ENCODE measurements around the gene LYZ. TPM values are rescaled to one million over a fixed set of nuclear protein-coding genes. Genes with fewer than 3 reads are reported as not detected.

Gene LYZ
- total RNA-seq, 1 experiment from 2014 or later, result 1.3 TPM

DNA sequence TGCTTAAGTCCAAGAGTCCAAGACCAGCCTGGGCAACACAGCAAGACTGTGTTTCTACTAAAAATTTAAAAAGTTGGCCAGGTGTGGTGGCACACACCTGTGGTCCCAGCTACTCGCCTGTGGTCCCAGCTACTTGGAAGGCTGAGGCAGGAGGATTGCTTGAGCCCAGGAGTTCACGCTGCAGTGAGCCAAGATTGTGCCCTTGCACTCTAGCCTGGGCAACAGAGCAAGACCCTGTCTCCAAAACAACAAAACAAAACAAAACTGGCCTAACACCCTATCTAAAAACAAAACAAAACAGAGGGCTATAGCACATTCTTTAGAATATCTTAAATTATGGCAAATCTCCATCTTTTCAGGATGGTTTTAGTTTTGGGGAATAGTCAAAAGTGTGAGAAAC lies 3.1 kb upstream of the LYZ start (continued):
- TF ChIP-seq ZBTB33 (IDR thresholded peaks at IDR 0.05; ENCODE audit: extremely low read depth, insufficient replicate concordance, low read length), result no peak
- no peak for TF ChIP-seq CBX3 (IDR thresholded peaks at IDR 0.05; ENCODE audit: low read depth)
- no peak for TF ChIP-seq MAX (IDR thresholded peaks at IDR 0.05)
- no peak for TF ChIP-seq TCF7L2 (IDR thresholded peaks at IDR 0.05; ENCODE audit: borderline replicate concordance, extremely low read depth, insufficient read depth, insufficient read length)
- TF ChIP-seq SP1 (IDR thresholded peaks at IDR 0.05; ENCODE audit: low read depth), result no peak
- no peak for TF ChIP-seq POLR2A (IDR thresholded peaks at IDR 0.05; ENCODE audit: borderline replicate concordance, extremely low read depth, insufficient read depth, insufficient read length)
- no peak for TF ChIP-seq SRF (IDR thresholded peaks at IDR 0.05; ENCODE audit: low read depth)
- no peak for TF ChIP-seq YY1 (IDR thresholded peaks at IDR 0.05; ENCODE audit: extremely low read depth, insufficient replicate concordance, low read depth, low read length)
- TF ChIP-seq FOSL1 (IDR thresholded peaks at IDR 0.05; ENCODE audit: low read depth), result no peak
- TF ChIP-seq POLR2AphosphoS5 (IDR thresholded peaks at IDR 0.05; ENCODE audit: low read depth, low read length), result no peak

DNA sequence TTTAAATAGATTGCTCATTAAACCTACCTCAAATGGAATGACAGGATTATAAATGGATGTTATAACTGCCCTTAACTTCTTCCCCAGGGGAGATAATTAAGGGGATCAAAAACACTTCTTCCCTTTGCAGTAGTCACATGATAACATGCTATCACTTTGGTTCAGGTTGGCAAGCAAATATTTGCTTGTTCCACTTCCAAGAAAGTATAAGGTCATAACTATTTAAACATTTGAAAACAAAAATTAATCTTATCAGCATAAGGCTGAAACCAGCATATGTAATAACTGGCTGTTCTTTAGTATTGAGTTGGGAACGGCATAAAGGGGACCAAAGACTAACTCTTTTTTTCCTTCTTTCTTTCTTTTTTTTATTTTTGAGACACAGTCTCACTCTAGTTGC lies 2.4 kb upstream of the LYZ start:
- H2AFZ ChIP-seq (ENCODE audit: low read depth, low read length, poor library complexity, severe bottlenecking), result no peak overlapping the region
- POLR2A ChIA-PET, result no interaction called here
- no peak overlapping the region for H3K4me3 ChIP-seq (replicated peaks in 1 of 2; ENCODE audit: low read depth in 1 of 2, low read length in 2 of 2)
- BruUV-seq (replicated peaks), result no TSS peak
- CTCF ChIA-PET, result no interaction called here
- no peak overlapping the region for H3K4me2 ChIP-seq (ENCODE audit: low read length)
- intact Hi-C loops (cut with micrococcal nuclease), result no loop called here
- peaks cover 2 to 6% of the 10 kb centered on the region in 2 experiments; a peak in 1 of 4 replicates for H3K4me1 ChIP-seq (ENCODE audit: control insufficient read depth in 1 of 2, insufficient read depth in 2 of 2, low read length in 2 of 2)
- no peak for DNase-seq (ENCODE audit: low read depth, low spot score)
- H3K9ac ChIP-seq (ENCODE audit: low read length), result no peak overlapping the region
- H3K9me3 ChIP-seq (ENCODE audit: control insufficient read depth in 1 of 2, insufficient read depth in 1 of 2, low read depth in 1 of 2, low read length in 2 of 2), result no peaks in the 10 kb centered on the region
- no peak overlapping the region for H3K27ac ChIP-seq (ENCODE audit: low read depth, low read length)
- TF ChIP-seq CTCF (IDR thresholded peaks at IDR 0.05 in 2 of 3, conservative IDR thresholded peaks at IDR 0.05 in 1 of 3; ENCODE audit: borderline replicate concordance in 1 of 3, insufficient read depth in 1 of 3, low read depth in 2 of 3, low read length in 2 of 3), result no peak
- TF ChIP-seq TCF7L2 (IDR thresholded peaks at IDR 0.05; ENCODE audit: borderline replicate concordance, extremely low read depth, insufficient read depth, insufficient read length), result no peak
- TF ChIP-seq ZFX (IDR thresholded peaks at IDR 0.05), result no peak
- TF ChIP-seq SIN3A (IDR thresholded peaks at IDR 0.05; ENCODE audit: low read depth), result no peak
- no peak for TF ChIP-seq EGR1 (IDR thresholded peaks at IDR 0.05; ENCODE audit: low read depth)
- TF ChIP-seq CBX3 (IDR thresholded peaks at IDR 0.05; ENCODE audit: low read depth), result no peak
- H3K79me2 ChIP-seq (ENCODE audit: insufficient read depth, low read length), result no peaks in the 10 kb centered on the region
- H3K36me3 ChIP-seq (ENCODE audit: control insufficient read depth in 1 of 2, insufficient read depth in 2 of 2, low read length in 2 of 2), result no peaks in the 10 kb centered on the region
- RAD21 ChIA-PET (ENCODE audit: low non-redundant PET in 1 of 2, low total read pairs in 2 of 2, uncharacterized antibody in 2 of 2, unreplicated experiment in 2 of 2), result no interaction called here
- ATAC-seq, result no peak
- H3K9me2 ChIP-seq (ENCODE audit: insufficient read depth), result no peaks in the 10 kb centered on the region
- no peaks in the 10 kb centered on the region for H4K20me1 ChIP-seq (ENCODE audit: insufficient read depth)
- no peaks in the 10 kb centered on the region for H3K27me3 ChIP-seq (ENCODE audit: insufficient read depth, low read length)
